WTC11 (cell line): Measurements from ENCODE around the gene ZYG11B. TPM values are rescaled to one million over a fixed set of nuclear protein-coding genes. Genes with fewer than 3 reads are reported as not detected.
"Not testable (repeated sequence)": the region's sequence is repeated elsewhere in the genome, so short reads cannot be mapped to it uniquely, and the experiment has no call there.

Experiments
- ATAC-seq: fragments of 200-7000 bp; cut with Tn5 transposase; 2 replicates; pipeline ENCODE4 v1.10.0; 2021; ENCODE audit warnings: mild to moderate bottlenecking, moderate library complexity
- CTCF ChIA-PET: fragments of 300-600 bp; sonication (Branson Sonifier 250); formaldehyde crosslinking; loops from one replicate; lab custom pipeline; 2021; ENCODE audit warnings: antibody characterized with exemption; lab: Charles Lee
- POLR2A ChIA-PET: fragments of 350-600 bp; sonication (Branson Sonifier 250); formaldehyde crosslinking; loops from one replicate; lab custom pipeline; 2021; ENCODE audit warnings: antibody characterized with exemption; lab: Charles Lee
- DNase-seq: peaks from one replicate; pipeline ENCODE4 v3.0.0; 2021; ENCODE audit warnings: low spot score
- H3K27ac Mint-ChIP-seq: 2 replicates; pipeline ENCODE4 v1.8.0; 2021; ENCODE audit warnings: mixed read lengths
- H3K27me3 Mint-ChIP-seq: 2 replicates; pipeline ENCODE4 v1.8.0; 2021; ENCODE audit warnings: low read depth, mild to moderate bottlenecking, moderate library complexity, mixed read lengths
- H3K36me3 Mint-ChIP-seq: 2 replicates; pipeline ENCODE4 v1.8.0; 2021; ENCODE audit warnings: mixed read lengths
- H3K4me1 Mint-ChIP-seq: 2 replicates; pipeline ENCODE4 v1.8.0; 2022; ENCODE audit warnings: mixed read lengths
- H3K4me3 Mint-ChIP-seq: 2 replicates; pipeline ENCODE4 v1.8.0; 2021; ENCODE audit warnings: mild to moderate bottlenecking, moderate library complexity, mixed read lengths
- H3K9me3 Mint-ChIP-seq: 2 replicates; pipeline ENCODE4 v1.8.0; 2021; ENCODE audit warnings: mixed read lengths
- CBFB ChIP-seq: sonication (generic); formaldehyde crosslinking; IDR thresholded peaks from 2 replicates; pipeline ENCODE4 v1.8.1; 2022; ENCODE audit warnings: mild to moderate bottlenecking, low read depth, missing genetic modification reagents
- CREM ChIP-seq: sonication (generic); formaldehyde crosslinking; IDR thresholded peaks from 2 replicates; pipeline ENCODE4 v1.8.1; 2022; ENCODE audit warnings: mild to moderate bottlenecking, missing genetic modification reagents, moderate library complexity
- EMX1 ChIP-seq: fragments of 250-450 bp; sonication (Bioruptor Pico); IDR thresholded peaks from 2 replicates; pipeline ENCODE4 v1.8.0; 2021; ENCODE audit warnings: mild to moderate bottlenecking
- IRF2 ChIP-seq: sonication (generic); formaldehyde crosslinking; IDR thresholded peaks from 2 replicates; pipeline ENCODE4 v1.8.0; 2022; ENCODE audit warnings: low read depth, missing genetic modification reagents, borderline replicate concordance
- JUN ChIP-seq: sonication (generic); formaldehyde crosslinking; IDR thresholded peaks from 2 replicates; pipeline ENCODE4 v1.8.0; 2023; ENCODE audit warnings: mild to moderate bottlenecking, missing genetic modification reagents
- KAT7 ChIP-seq: sonication (generic); formaldehyde crosslinking; IDR thresholded peaks from 2 replicates; pipeline ENCODE4 v1.8.1; 2023; ENCODE audit warnings: missing genetic modification reagents, mild to moderate bottlenecking, borderline replicate concordance
- NFYB ChIP-seq: sonication (generic); formaldehyde crosslinking; conservative IDR thresholded peaks from 2 replicates; pipeline ENCODE4 v1.8.0; 2022; ENCODE audit warnings: low read depth, missing genetic modification reagents
- PREB ChIP-seq: sonication (generic); formaldehyde crosslinking; IDR thresholded peaks from 2 replicates; pipeline ENCODE4 v1.8.1; 2022; ENCODE audit warnings: mild to moderate bottlenecking, missing genetic modification reagents, moderate library complexity, borderline replicate concordance
- SOX15 ChIP-seq: fragments of 250-450 bp; sonication (Bioruptor Pico); IDR thresholded peaks from 2 replicates; pipeline ENCODE4 v1.9.0; 2021; ENCODE audit warnings: mild to moderate bottlenecking
- TP53 ChIP-seq: sonication (generic); formaldehyde crosslinking; IDR thresholded peaks from 2 replicates; pipeline ENCODE4 v1.8.1; 2023; ENCODE audit warnings: mild to moderate bottlenecking, missing genetic modification reagents
- ZNF263 ChIP-seq: sonication (generic); formaldehyde crosslinking; IDR thresholded peaks from 2 replicates; pipeline ENCODE4 v1.8.1; 2022; ENCODE audit warnings: low read depth, mild to moderate bottlenecking, moderate library complexity, missing genetic modification reagents
- ZNF317 ChIP-seq: sonication (generic); formaldehyde crosslinking; IDR thresholded peaks from 2 replicates; pipeline ENCODE4 v1.8.1; 2023; ENCODE audit warnings: low read depth, mild to moderate bottlenecking, moderate library complexity, missing genetic modification reagents, borderline replicate concordance
- ZNF416 ChIP-seq: fragments of 250-450 bp; sonication (Bioruptor Pico); IDR thresholded peaks from 2 replicates; pipeline ENCODE4 v1.9.0; 2021; ENCODE audit warnings: mild to moderate bottlenecking, inconsistent platforms
- total RNA-seq: library from RNA; stranded (reverse); gene quantifications from 3 replicates; pipeline ENCODE4 v1.2.3, GENCODE V29; 2021
- TF ChIP-seq, protein P1 (sequence below): sonication (generic); formaldehyde crosslinking; IDR thresholded peaks from 2 replicates; pipeline ENCODE4 v1.8.0; 2023; ENCODE audit warnings: missing genetic modification reagents, mild to moderate bottlenecking, borderline replicate concordance
- TF ChIP-seq, protein P2 (sequence below): sonication (generic); formaldehyde crosslinking; IDR thresholded peaks from 2 replicates; pipeline ENCODE4 v1.8.1; 2023; ENCODE audit warnings: mild to moderate bottlenecking, missing genetic modification reagents, moderate library complexity
- TF ChIP-seq, protein P3 (sequence below): fragments of 250-450 bp; sonication (Bioruptor Pico); IDR thresholded peaks from 2 replicates; pipeline ENCODE4 v1.9.0; 2021; ENCODE audit warnings: mild to moderate bottlenecking, borderline replicate concordance
- TF ChIP-seq, protein P4 (sequence below): fragments of 250-450 bp; sonication (Bioruptor Pico); IDR thresholded peaks from 2 replicates; pipeline ENCODE4 v1.8.0; 2021; ENCODE audit warnings: mild to moderate bottlenecking

ZYG11B gene
- total RNA-seq, 1 experiment from 2014 or later = 19.2 TPM

DNA sequence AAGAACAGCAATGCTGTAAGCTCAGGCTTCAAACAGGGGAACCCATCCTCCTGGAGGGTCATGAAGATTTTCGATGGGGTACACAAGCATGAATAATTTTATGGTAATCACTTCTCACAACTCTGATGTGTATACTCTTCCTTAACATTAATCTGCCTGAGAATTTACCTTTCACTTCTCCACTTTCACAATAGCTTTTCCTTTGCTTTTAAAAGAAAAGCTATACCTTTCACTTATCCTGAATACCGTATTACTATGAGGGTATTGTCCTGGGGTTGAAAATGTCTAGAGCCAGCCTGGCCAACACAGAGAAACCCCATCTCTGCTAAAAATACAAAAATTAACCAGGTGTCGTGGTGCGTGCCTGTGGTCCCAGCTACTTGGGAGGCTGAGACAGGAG is 12.7 kb upstream of the ZYG11B start (continued):
- TF ChIP-seq, protein P1, sequence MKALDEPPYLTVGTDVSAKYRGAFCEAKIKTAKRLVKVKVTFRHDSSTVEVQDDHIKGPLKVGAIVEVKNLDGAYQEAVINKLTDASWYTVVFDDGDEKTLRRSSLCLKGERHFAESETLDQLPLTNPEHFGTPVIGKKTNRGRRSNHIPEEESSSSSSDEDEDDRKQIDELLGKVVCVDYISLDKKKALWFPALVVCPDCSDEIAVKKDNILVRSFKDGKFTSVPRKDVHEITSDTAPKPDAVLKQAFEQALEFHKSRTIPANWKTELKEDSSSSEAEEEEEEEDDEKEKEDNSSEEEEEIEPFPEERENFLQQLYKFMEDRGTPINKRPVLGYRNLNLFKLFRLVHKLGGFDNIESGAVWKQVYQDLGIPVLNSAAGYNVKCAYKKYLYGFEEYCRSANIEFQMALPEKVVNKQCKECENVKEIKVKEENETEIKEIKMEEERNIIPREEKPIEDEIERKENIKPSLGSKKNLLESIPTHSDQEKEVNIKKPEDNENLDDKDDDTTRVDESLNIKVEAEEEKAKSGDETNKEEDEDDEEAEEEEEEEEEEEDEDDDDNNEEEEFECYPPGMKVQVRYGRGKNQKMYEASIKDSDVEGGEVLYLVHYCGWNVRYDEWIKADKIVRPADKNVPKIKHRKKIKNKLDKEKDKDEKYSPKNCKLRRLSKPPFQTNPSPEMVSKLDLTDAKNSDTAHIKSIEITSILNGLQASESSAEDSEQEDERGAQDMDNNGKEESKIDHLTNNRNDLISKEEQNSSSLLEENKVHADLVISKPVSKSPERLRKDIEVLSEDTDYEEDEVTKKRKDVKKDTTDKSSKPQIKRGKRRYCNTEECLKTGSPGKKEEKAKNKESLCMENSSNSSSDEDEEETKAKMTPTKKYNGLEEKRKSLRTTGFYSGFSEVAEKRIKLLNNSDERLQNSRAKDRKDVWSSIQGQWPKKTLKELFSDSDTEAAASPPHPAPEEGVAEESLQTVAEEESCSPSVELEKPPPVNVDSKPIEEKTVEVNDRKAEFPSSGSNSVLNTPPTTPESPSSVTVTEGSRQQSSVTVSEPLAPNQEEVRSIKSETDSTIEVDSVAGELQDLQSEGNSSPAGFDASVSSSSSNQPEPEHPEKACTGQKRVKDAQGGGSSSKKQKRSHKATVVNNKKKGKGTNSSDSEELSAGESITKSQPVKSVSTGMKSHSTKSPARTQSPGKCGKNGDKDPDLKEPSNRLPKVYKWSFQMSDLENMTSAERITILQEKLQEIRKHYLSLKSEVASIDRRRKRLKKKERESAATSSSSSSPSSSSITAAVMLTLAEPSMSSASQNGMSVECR = no peak
- no peak for TF ChIP-seq NFYB
- no peak for TF ChIP-seq PREB (CRISPR knock-in tag)
- TF ChIP-seq EMX1 (CRISPR knock-in tag) = no peak
- TF ChIP-seq ZNF416 = no peak
- TF ChIP-seq IRF2 (CRISPR knock-in tag) = no peak
- TF ChIP-seq JUN (CRISPR knock-in tag) = no peak
- TF ChIP-seq SOX15 (CRISPR knock-in tag) = no peak
- TF ChIP-seq, protein P2, sequence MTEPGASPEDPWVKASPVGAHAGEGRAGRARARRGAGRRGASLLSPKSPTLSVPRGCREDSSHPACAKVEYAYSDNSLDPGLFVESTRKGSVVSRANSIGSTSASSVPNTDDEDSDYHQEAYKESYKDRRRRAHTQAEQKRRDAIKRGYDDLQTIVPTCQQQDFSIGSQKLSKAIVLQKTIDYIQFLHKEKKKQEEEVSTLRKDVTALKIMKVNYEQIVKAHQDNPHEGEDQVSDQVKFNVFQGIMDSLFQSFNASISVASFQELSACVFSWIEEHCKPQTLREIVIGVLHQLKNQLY = no peak
- TF ChIP-seq ZNF263 (CRISPR knock-in tag) = no peak
- TF ChIP-seq CBFB (CRISPR knock-in tag) = no peak

- H3K9me3 Mint-ChIP-seq, CTCF ChIA-PET: not testable (repeated sequence)
These were observed 11.0 kb upstream of the ZYG11B start for GRCh38 chr1:52715296-52715695.

GRCh38 chr1:52723260-52723659 is 3.0 kb upstream of the ZYG11B start:
- no peak overlapping the region for H3K27ac Mint-ChIP-seq
- TF ChIP-seq ZNF317 (no peak), TP53 (CRISPR knock-in tag) (no peak), KAT7 (CRISPR knock-in tag) (no peak), CREM (CRISPR knock-in tag) (no peak)
- TF ChIP-seq, protein P1 = no peak
- TF ChIP-seq, protein P3, sequence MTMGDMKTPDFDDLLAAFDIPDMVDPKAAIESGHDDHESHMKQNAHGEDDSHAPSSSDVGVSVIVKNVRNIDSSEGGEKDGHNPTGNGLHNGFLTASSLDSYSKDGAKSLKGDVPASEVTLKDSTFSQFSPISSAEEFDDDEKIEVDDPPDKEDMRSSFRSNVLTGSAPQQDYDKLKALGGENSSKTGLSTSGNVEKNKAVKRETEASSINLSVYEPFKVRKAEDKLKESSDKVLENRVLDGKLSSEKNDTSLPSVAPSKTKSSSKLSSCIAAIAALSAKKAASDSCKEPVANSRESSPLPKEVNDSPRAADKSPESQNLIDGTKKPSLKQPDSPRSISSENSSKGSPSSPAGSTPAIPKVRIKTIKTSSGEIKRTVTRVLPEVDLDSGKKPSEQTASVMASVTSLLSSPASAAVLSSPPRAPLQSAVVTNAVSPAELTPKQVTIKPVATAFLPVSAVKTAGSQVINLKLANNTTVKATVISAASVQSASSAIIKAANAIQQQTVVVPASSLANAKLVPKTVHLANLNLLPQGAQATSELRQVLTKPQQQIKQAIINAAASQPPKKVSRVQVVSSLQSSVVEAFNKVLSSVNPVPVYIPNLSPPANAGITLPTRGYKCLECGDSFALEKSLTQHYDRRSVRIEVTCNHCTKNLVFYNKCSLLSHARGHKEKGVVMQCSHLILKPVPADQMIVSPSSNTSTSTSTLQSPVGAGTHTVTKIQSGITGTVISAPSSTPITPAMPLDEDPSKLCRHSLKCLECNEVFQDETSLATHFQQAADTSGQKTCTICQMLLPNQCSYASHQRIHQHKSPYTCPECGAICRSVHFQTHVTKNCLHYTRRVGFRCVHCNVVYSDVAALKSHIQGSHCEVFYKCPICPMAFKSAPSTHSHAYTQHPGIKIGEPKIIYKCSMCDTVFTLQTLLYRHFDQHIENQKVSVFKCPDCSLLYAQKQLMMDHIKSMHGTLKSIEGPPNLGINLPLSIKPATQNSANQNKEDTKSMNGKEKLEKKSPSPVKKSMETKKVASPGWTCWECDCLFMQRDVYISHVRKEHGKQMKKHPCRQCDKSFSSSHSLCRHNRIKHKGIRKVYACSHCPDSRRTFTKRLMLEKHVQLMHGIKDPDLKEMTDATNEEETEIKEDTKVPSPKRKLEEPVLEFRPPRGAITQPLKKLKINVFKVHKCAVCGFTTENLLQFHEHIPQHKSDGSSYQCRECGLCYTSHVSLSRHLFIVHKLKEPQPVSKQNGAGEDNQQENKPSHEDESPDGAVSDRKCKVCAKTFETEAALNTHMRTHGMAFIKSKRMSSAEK (CRISPR knock-in tag) = no peak
- TF ChIP-seq, protein P4, sequence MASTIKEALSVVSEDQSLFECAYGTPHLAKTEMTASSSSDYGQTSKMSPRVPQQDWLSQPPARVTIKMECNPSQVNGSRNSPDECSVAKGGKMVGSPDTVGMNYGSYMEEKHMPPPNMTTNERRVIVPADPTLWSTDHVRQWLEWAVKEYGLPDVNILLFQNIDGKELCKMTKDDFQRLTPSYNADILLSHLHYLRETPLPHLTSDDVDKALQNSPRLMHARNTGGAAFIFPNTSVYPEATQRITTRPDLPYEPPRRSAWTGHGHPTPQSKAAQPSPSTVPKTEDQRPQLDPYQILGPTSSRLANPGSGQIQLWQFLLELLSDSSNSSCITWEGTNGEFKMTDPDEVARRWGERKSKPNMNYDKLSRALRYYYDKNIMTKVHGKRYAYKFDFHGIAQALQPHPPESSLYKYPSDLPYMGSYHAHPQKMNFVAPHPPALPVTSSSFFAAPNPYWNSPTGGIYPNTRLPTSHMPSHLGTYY = no peak

More at GRCh38 chr1:52715296-52715695, 11.0 kb upstream of the ZYG11B start:
- ATAC-seq, H3K27ac Mint-ChIP-seq, H3K4me3 Mint-ChIP-seq, POLR2A ChIA-PET, DNase-seq, H3K36me3 Mint-ChIP-seq, H3K27me3 Mint-ChIP-seq, H3K4me1 Mint-ChIP-seq: not testable (repeated sequence)

More at GRCh38 chr1:52723260-52723659, 3.0 kb upstream of the ZYG11B start:
- DNase-seq = no peak
- no peaks in the 10 kb centered on the region for H3K9me3 Mint-ChIP-seq
- no peaks in the 10 kb centered on the region for H3K36me3 Mint-ChIP-seq
- H3K4me1 Mint-ChIP-seq = peaks cover 18% of the 10 kb centered on the region
- no peaks in the 10 kb centered on the region for H3K27me3 Mint-ChIP-seq
- ChIA-PET CTCF (no interaction called here), POLR2A (interaction anchor here (1.7 kb wide), 1 partner anchor 20 kb away, joined by 5 read pairs; no protein-coding TSS in a partner anchor)
- ATAC-seq = no peak
- H3K4me3 Mint-ChIP-seq = no peak overlapping the region
